IPS-15b (cell line): Measurements from ENCODE around the gene SCUBE1.
"Not testable (repeated sequence)": the region's sequence is repeated elsewhere in the genome, so short reads cannot be mapped to it uniquely, and the experiment has no call there.

Source experiments
- H3K27me3 ChIP-seq: one replicate; pipeline ENCODE4 v1.6.1; 2013; ENCODE audit warnings: low read length; ENCODE audit not compliant: control insufficient read depth, insufficient read depth
- H3K36me3 ChIP-seq: one replicate; pipeline ENCODE4 v1.6.1; 2013; ENCODE audit warnings: low read length; ENCODE audit not compliant: control insufficient read depth, insufficient read depth
- H3K4me1 ChIP-seq: one replicate; pipeline ENCODE4 v1.6.1; 2013; ENCODE audit warnings: mild to moderate bottlenecking, low read length; ENCODE audit not compliant: control insufficient read depth, insufficient read depth
- H3K4me3 ChIP-seq: one replicate; pipeline ENCODE4 v1.5.1; 2013; ENCODE audit warnings: low read depth, low read length
- H3K9ac ChIP-seq: one replicate; pipeline ENCODE4 v1.6.1; 2013; ENCODE audit warnings: low read depth, mild to moderate bottlenecking, low read length
- H3K9me3 ChIP-seq: one replicate; pipeline ENCODE4 v1.6.1; 2013; ENCODE audit warnings: mild to moderate bottlenecking, low read length; ENCODE audit not compliant: control insufficient read depth, insufficient read depth

Gene SCUBE1

GRCh38 chr22:43377896-43378704 is 34.9 kb upstream of the SCUBE1 start:
- Histone ChIP-seq H3K9me3 (no peaks in the 10 kb centered on the region), H3K9ac (no peak overlapping the region), H3K4me3 (no peak overlapping the region), H3K27me3 (no peaks in the 10 kb centered on the region), H3K36me3 (no peaks in the 10 kb centered on the region), H3K4me1 (no peaks in the 10 kb centered on the region)

DNA sequence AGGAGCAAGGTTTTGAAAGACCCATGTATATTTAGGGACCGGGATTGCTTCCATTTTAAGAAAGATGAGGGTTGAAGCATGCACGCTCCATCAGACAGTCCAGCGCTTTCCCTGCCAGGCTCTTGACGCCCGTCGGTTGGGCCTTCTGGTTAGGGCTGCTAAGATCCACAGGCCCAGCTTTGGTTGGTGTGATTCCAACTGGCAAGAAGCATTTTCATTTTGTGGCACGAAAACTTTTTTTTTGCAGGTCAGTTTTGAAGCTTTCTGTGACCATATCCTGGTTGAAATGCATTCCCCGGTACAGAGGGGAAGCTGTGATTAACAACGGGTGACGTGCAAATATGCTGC is 34.4 kb upstream of the SCUBE1 start:
- H3K27me3 ChIP-seq: no peaks in the 10 kb centered on the region
- H3K9me3 ChIP-seq: no peaks in the 10 kb centered on the region
- H3K36me3 ChIP-seq: no peaks in the 10 kb centered on the region
- H3K9ac ChIP-seq: no peak overlapping the region
- H3K4me1 ChIP-seq: no peaks in the 10 kb centered on the region
- H3K4me3 ChIP-seq: no peak overlapping the region

DNA sequence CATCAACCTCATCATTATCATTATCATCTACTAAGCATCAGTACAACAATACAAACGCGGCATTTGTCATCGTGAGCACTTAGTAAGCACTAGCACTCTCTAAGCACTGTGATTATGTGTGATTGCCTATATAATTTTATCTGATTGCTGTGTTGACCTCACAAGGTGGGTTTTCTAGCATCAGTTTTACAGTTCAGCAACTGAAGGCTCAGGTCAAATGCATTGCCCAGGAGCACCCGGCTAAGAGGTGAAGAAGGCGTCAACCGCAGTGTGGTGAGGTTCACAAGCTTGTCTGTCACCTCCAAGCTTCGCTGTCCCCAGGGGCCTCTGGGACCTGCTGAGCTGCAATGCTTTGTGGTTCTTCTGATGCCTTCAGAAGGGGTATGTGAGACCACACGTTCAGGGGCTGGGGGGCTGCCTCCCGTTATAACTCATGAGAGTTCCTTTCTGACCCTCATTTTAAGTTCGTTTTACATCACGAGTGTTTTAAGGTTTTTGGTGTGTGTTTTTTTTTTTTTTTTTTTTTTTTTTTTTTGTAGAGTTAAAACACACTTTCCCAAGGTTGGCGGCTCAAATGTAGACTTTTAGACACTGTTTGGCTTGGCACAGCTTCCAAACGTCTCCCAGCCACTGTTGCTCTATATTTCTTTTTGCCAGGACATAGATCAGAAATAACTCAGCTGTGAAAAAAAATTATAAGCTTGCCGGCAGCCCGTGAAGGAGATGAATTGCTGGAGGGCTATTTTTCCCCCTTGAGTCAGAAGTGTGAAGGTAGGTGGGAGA is 33.8 kb upstream of the SCUBE1 start:
- no peaks in the 10 kb centered on the region for H3K27me3 ChIP-seq
- H3K36me3 ChIP-seq: no peaks in the 10 kb centered on the region
- H3K9ac ChIP-seq: no peak overlapping the region
- H3K4me1 ChIP-seq: no peaks in the 10 kb centered on the region
- no peaks in the 10 kb centered on the region for H3K9me3 ChIP-seq
- H3K4me3 ChIP-seq: no peak overlapping the region

DNA sequence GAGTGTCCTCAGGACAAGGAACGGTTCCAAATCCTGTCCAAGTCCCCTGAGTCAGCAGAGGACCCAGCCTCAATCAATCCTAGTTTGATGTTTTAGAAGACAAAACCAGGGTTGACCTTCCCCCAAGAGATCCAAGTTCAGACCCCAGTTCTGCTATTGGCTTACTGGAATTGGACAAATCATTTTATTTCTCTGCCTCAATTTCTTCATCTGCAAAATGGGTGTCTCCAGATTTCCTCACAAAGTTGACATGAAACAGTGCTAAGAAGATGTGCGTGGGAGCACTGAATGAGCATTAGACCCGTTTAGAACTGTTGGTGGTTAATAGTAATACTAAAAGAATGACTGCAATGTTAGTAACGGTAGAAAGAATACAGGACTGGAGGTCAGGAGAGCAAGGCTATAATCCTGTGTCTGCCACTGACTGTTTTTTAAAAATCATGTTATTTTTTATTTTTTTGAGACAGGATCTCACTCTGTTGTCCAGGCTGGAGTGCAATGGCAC is 32.8 kb upstream of the SCUBE1 start:
- Histone ChIP-seq H3K27me3 (no peaks in the 10 kb centered on the region), H3K9me3 (no peaks in the 10 kb centered on the region), H3K4me3 (no peak overlapping the region), H3K9ac (no peak overlapping the region), H3K4me1 (no peaks in the 10 kb centered on the region), H3K36me3 (no peaks in the 10 kb centered on the region)

DNA sequence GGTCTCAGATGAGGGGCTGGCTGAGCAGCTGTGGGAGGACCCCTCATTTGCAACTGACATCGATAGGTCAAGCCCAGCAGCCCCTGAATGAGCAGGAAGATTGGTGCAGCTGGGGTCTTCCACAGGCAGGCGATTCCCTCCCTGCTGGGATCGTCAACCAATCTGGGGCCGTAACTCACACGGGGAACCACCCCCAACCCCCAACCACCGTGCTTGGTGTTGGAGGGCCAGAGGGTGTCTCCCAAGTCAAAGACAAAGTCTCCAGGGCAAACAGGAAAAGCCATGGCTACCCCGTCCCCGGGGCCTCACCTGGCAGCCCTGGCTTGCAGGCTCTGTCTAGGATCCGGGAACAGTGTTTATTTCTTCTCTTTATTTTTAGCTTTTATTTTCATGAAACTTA is 26.9 kb upstream of the SCUBE1 start:
- Histone ChIP-seq H3K9me3 (no peaks in the 10 kb centered on the region), H3K4me1 (no peaks in the 10 kb centered on the region), H3K4me3 (no peak overlapping the region), H3K36me3 (no peaks in the 10 kb centered on the region), H3K27me3 (no peaks in the 10 kb centered on the region), H3K9ac (no peak overlapping the region)

DNA sequence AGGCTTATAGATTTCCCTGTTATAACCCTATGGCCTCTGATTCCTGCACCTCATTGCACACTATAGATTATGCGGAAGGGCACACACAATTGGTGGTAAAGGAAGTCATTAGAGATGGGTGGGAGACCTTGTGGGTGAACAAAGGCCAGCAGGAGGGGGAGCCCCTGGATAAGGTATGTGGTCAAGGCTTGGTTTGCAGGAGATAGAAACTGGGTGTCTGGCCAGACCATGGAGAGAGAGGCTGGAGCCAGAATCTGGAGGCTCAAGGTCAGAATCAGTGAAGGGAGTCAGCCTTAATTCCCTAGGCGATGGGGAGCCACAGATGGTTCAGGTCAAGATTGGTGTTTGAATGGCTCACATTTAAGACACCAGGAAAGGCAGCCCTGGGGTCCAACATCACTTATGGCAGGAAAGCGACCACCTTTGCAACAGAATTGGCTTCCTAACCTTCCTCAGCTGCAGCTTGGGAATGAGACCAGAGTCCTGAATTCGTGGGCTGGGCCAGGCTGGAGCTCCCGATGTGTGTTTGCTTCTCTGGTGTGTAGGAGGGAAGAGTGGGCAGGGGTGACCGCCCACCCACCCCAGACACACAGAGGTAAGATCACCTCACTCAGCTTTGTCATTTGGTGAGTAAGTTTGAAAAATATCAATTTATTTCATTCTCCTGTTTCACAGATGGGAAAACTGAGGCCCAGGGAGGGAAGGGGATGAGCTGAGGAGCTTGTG is 22.7 kb upstream of the SCUBE1 start:
- H3K4me1 ChIP-seq: no peaks in the 10 kb centered on the region
- H3K4me3 ChIP-seq: no peak overlapping the region
- H3K27me3 ChIP-seq: no peaks in the 10 kb centered on the region
- no peak overlapping the region for H3K9ac ChIP-seq
- H3K36me3 ChIP-seq: no peaks in the 10 kb centered on the region
- H3K9me3 ChIP-seq: no peaks in the 10 kb centered on the region

DNA sequence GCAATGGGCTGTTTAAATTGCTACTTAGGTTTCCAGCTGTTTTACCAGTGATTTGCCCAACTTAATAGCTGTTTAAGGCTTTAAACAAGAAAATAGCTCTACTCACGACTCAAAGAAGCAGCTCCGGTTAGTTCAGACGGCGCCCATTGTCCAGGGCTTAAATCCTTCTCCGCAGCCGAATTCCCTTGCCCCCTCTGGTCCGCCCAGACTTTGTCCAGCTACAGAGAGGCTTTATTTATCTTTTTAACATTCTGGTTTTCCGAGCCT is 20.9 kb upstream of the SCUBE1 start:
- H3K27me3 ChIP-seq: no peaks in the 10 kb centered on the region
- no peak overlapping the region for H3K4me3 ChIP-seq
- no peaks in the 10 kb centered on the region for H3K4me1 ChIP-seq
- no peaks in the 10 kb centered on the region for H3K9me3 ChIP-seq
- H3K36me3 ChIP-seq: no peaks in the 10 kb centered on the region
- no peak overlapping the region for H3K9ac ChIP-seq

- H3K4me3 ChIP-seq: no peak overlapping the region
- no peaks in the 10 kb centered on the region for H3K27me3 ChIP-seq
- no peaks in the 10 kb centered on the region for H3K4me1 ChIP-seq
- H3K9ac ChIP-seq: no peak overlapping the region
- no peaks in the 10 kb centered on the region for H3K9me3 ChIP-seq
- no peaks in the 10 kb centered on the region for H3K36me3 ChIP-seq
These were observed 20.4 kb upstream of the SCUBE1 start for GRCh38 chr22:43363315-43364168.

DNA sequence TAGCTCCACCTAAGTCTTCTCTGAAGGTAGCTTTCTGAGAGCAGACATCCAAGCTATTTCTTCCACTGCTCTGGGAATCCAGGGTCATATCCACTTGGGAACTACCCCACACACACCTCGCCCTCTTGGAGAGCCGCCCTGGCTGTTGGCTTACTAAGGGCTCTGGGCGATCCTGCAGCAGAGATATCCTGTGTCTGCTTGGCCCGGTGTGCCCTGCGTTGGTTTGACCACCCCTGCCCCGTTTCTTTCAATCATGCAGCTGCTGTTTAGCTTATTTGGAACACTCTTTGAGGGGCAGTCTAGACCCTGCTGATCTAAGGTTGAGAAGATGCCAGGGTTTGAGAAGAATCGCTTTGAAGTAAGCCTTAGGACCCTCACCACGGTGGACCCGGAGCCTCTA is 17.4 kb upstream of the SCUBE1 start:
- no peaks in the 10 kb centered on the region for H3K36me3 ChIP-seq
- no peak overlapping the region for H3K9ac ChIP-seq
- no peaks in the 10 kb centered on the region for H3K4me1 ChIP-seq
- no peak overlapping the region for H3K4me3 ChIP-seq
- H3K27me3 ChIP-seq: no peaks in the 10 kb centered on the region
- no peaks in the 10 kb centered on the region for H3K9me3 ChIP-seq

DNA sequence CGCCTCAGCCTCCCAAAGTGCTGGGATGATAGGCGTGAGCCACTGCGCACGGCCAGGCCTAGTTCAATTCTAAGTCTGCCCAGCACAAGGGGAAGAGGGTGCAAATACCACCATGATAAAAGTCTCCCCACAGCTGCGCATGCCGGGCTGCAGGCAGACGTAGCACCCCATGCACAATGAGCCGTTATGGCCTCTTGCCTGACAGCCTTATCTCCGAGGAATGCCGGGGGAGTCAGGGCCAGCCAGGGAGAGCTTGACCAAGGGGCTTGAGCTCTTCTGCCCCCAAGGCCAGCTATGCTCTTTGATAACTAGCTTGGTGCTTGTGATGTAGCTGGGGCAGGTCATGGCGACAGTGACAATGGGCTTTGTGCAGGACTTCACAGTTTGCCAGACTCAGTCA is 13.7 kb upstream of the SCUBE1 start:
- Histone ChIP-seq H3K27me3 (no peaks in the 10 kb centered on the region), H3K36me3 (no peaks in the 10 kb centered on the region), H3K4me3 (no peak overlapping the region), H3K9me3 (no peaks in the 10 kb centered on the region), H3K4me1 (no peaks in the 10 kb centered on the region), H3K9ac (no peak overlapping the region)

DNA sequence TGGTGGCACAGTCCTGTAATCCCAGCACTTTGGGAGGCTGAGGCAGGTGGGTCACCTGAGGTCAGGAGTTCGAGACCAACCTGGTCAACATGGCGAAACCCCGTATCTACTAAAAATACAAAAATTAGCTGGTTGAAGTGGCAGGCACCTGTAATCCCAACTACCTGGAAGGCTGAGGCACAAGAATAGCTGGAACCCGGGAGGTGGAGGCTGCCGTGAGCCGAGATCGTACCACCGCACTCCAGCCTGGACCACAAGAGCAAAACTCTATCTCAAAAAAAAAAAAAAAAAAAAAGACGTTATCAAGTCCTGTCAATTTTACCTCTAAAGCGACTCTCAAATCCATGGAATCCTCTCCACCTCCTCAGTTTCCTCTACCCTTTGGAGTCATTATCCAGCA is 12.5 kb upstream of the SCUBE1 start:
- not testable (repeated sequence) for H3K9ac ChIP-seq, H3K4me1 ChIP-seq, H3K9me3 ChIP-seq, H3K4me3 ChIP-seq, H3K36me3 ChIP-seq, H3K27me3 ChIP-seq
